Right lobe of liver (tissue), 4 donors: ENCODE results near the gene CELF2.

Source experiments
- POLR2A ChIP-seq: fragments of 450-650 bp; IDR thresholded peaks from one replicate; pipeline ENCODE4 v1.6.1; 2017; ENCODE audit warnings: antibody characterized with exemption, mild to moderate bottlenecking
- TF ChIP-seq, protein P1 (sequence below), 4 donors: fragments of 200-600 bp in 3 of 4; fragments of 450-650 bp in 1 of 4; IDR thresholded peaks; one replicate each; pipeline versions ENCODE4 v1.5.1 to v1.8.0; 2016 to 2022; ENCODE audit warnings: antibody characterized with exemption in 4 of 4, mild to moderate bottlenecking in 2 of 4
- donor health status: DM: no; HTN: no; CAD: no.
- donor health status: DM: no; HTN: no; CAD: no.
- donor health status: DM: no; HTN: yes; CAD: no.

GRCh38 chr10:11218395-11218794, 200.7 kb downstream of the CELF2 start:
- TF ChIP-seq, protein P1, sequence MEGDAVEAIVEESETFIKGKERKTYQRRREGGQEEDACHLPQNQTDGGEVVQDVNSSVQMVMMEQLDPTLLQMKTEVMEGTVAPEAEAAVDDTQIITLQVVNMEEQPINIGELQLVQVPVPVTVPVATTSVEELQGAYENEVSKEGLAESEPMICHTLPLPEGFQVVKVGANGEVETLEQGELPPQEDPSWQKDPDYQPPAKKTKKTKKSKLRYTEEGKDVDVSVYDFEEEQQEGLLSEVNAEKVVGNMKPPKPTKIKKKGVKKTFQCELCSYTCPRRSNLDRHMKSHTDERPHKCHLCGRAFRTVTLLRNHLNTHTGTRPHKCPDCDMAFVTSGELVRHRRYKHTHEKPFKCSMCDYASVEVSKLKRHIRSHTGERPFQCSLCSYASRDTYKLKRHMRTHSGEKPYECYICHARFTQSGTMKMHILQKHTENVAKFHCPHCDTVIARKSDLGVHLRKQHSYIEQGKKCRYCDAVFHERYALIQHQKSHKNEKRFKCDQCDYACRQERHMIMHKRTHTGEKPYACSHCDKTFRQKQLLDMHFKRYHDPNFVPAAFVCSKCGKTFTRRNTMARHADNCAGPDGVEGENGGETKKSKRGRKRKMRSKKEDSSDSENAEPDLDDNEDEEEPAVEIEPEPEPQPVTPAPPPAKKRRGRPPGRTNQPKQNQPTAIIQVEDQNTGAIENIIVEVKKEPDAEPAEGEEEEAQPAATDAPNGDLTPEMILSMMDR (IDR thresholded peaks at IDR 0.05) = no peak
- no peak for TF ChIP-seq POLR2A
